Measurements from ENCODE around the gene HDDC3.

DNA sequence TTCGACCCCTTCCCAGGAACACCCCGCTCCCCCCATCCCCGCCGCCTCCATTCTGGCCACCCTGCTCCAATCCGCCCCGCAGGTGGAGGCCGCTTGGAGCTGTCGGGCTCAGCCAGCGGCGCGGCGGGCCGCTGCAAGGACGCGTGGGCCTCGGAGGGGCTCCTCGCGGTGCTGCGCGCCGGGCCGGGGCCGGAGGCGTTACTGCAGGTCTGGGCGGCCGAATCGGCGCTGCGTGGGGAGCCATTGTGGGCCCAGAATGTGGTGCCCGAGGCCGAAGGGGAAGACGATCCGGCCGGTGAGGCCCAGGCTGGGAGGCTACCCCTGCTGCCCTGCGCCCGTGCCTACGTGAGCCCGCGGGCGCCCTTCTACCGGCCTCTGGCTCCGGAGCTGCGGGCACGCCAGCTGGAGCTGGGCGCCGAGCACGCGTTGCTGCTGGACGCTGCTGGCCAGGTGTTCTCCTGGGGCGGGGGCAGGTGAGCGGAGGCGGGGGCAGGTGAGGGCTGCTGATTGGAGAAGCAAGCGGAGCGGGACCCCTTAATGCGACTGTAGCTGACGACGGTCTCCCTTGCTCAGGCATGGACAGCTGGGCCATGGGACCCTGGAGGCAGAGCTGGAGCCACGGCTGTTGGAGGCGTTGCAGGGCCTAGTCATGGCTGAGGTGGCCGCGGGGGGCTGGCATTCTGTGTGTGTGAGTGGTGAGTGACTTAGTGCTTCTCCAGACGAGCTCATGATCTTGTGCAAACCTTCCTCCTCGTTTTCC lies 24.9 kb upstream of the HDDC3 start:
- TF ChIP-seq POLR2A (IDR thresholded peaks at IDR 0.05) = no peak
- TF ChIP-seq, protein P1, sequence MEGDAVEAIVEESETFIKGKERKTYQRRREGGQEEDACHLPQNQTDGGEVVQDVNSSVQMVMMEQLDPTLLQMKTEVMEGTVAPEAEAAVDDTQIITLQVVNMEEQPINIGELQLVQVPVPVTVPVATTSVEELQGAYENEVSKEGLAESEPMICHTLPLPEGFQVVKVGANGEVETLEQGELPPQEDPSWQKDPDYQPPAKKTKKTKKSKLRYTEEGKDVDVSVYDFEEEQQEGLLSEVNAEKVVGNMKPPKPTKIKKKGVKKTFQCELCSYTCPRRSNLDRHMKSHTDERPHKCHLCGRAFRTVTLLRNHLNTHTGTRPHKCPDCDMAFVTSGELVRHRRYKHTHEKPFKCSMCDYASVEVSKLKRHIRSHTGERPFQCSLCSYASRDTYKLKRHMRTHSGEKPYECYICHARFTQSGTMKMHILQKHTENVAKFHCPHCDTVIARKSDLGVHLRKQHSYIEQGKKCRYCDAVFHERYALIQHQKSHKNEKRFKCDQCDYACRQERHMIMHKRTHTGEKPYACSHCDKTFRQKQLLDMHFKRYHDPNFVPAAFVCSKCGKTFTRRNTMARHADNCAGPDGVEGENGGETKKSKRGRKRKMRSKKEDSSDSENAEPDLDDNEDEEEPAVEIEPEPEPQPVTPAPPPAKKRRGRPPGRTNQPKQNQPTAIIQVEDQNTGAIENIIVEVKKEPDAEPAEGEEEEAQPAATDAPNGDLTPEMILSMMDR (IDR thresholded peaks at IDR 0.05) = no peak

All from heart left ventricle (tissue), 13 donors.